ENCODE data around the gene TMC1.

DNA sequence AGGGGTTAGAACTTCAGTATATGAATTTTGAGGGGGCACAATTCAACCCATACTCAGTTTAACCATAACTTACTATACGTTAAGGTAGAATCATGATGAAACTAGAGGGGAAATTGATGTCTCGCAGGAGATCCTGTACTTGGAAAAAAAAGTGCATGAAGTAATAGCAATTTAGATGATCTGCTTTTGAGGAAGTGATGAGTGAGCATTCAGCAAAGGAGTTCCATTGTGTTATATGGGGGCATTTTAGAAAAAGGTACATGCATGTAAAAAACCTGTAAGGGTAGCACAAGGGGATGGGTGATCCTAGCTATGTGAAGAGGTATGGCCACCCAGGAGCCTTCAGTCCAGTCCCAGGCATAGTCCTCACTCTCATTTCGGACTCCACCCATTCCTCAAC, 14.8 kb upstream of the TMC1 start:
- TF ChIP-seq CTCF (IDR thresholded peaks at IDR 0.05), result no peak
- TF ChIP-seq POLR2AphosphoS5 (IDR thresholded peaks at IDR 0.05; ENCODE audit: low read depth, low read length), result no peak
- TF ChIP-seq REST (IDR thresholded peaks at IDR 0.05; ENCODE audit: insufficient read depth in 1 of 2, low read depth in 2 of 2, low read length in 1 of 2), result no peak

Measured in Panc1 (cell line).